H9 (cell line): ENCODE data around the gene NRG3. TPM values are rescaled to one million over a fixed set of nuclear protein-coding genes. Genes with fewer than 3 reads are reported as not detected.

ENCODE experiments used
- DNase-seq: peaks from one replicate; pipeline ENCODE4 v3.0.0-alpha.2; 2017
- H2AFZ ChIP-seq: one replicate; pipeline ENCODE4 v1.6.1; 2013; ENCODE audit warnings: mild to moderate bottlenecking, low read length, control low read depth, moderate library complexity
- H2AK5ac ChIP-seq: 2 replicates; pipeline ENCODE4 v1.6.1; 2013; ENCODE audit warnings: low read length, control low read depth, mixed read lengths; ENCODE audit not compliant: insufficient read length
- H2BK120ac ChIP-seq: one replicate; pipeline ENCODE4 v1.6.1; 2013; ENCODE audit warnings: low read depth, mild to moderate bottlenecking, low read length, control low read depth, inconsistent platforms; ENCODE audit not compliant: poor library complexity, severe bottlenecking
- H2BK12ac ChIP-seq: 2 replicates; pipeline ENCODE4 v1.6.1; 2013; ENCODE audit warnings: low read length, control low read depth, mixed read lengths, low read depth; ENCODE audit not compliant: insufficient read length
- H2BK15ac ChIP-seq: 2 replicates; pipeline ENCODE4 v1.6.1; 2013; ENCODE audit warnings: low read depth, low read length, control low read depth
- H2BK20ac ChIP-seq: one replicate; pipeline ENCODE4 v1.6.1; 2013; ENCODE audit warnings: low read depth, mild to moderate bottlenecking, low read length, control low read depth, inconsistent platforms; ENCODE audit not compliant: poor library complexity, severe bottlenecking
- H2BK5ac ChIP-seq: 2 replicates; pipeline ENCODE4 v1.6.1; 2013; ENCODE audit warnings: low read length, control low read depth, mixed read lengths; ENCODE audit not compliant: insufficient read length
- H3K14ac ChIP-seq: 2 replicates; pipeline ENCODE4 v1.6.1; 2013; ENCODE audit warnings: low read length, control low read depth; ENCODE audit not compliant: insufficient read depth
- H3K18ac ChIP-seq: 2 replicates; pipeline ENCODE4 v1.6.1; 2013; ENCODE audit warnings: low read depth, mild to moderate bottlenecking, mixed read lengths, low read length, control low read depth; ENCODE audit not compliant: insufficient read length
- H3K23ac ChIP-seq: 2 replicates; pipeline ENCODE4 v1.6.1; 2013; ENCODE audit warnings: low read length, control low read depth, mixed read lengths, low read depth; ENCODE audit not compliant: insufficient read length
- H3K23me2 ChIP-seq: 2 replicates; pipeline ENCODE4 v1.6.1; 2013; ENCODE audit warnings: low read depth, mild to moderate bottlenecking, mixed read lengths, low read length, control low read depth; ENCODE audit not compliant: insufficient read length, poor library complexity, severe bottlenecking
- H3K27ac ChIP-seq: 2 replicates; pipeline ENCODE4 v1.5.1; 2013; ENCODE audit warnings: low read length, control low read depth, mixed read lengths, low read depth; ENCODE audit not compliant: insufficient read length
- H3K27me3 ChIP-seq: 2 replicates; pipeline ENCODE4 v1.6.1; 2013; ENCODE audit warnings: low read length, control low read depth, inconsistent platforms; ENCODE audit not compliant: insufficient read depth
- H3K4ac ChIP-seq: 2 replicates; pipeline ENCODE4 v1.6.1; 2013; ENCODE audit warnings: low read depth, mild to moderate bottlenecking, control low read depth, inconsistent platforms, low read length, moderate library complexity
- H3K4me1 ChIP-seq: 2 replicates; pipeline ENCODE4 v1.6.1; 2013; ENCODE audit warnings: low read length, control low read depth, inconsistent platforms; ENCODE audit not compliant: insufficient read depth
- H3K4me2 ChIP-seq: 2 replicates; pipeline ENCODE4 v1.6.1; 2013; ENCODE audit warnings: low read length, control low read depth, mixed read lengths; ENCODE audit not compliant: insufficient read length, insufficient read depth
- H3K56ac ChIP-seq: 2 replicates; pipeline ENCODE4 v1.6.1; 2013; ENCODE audit warnings: low read depth, mild to moderate bottlenecking, mixed read lengths, low read length, control low read depth; ENCODE audit not compliant: insufficient read length
- H3K79me1 ChIP-seq: 2 replicates; pipeline ENCODE4 v1.6.1; 2013; ENCODE audit warnings: low read depth, mild to moderate bottlenecking, moderate library complexity, low read length, control low read depth, inconsistent platforms; ENCODE audit not compliant: insufficient read depth, poor library complexity, severe bottlenecking
- H3K79me2 ChIP-seq: 2 replicates; pipeline ENCODE4 v1.6.1; 2013; ENCODE audit warnings: low read length, control low read depth, inconsistent platforms; ENCODE audit not compliant: insufficient read depth
- H3K9ac ChIP-seq: 2 replicates; pipeline ENCODE4 v1.6.1; 2013; ENCODE audit warnings: low read length, control low read depth, mixed read lengths; ENCODE audit not compliant: insufficient read length; ENCODE audit errors: extremely low read depth
- H3K9me3 ChIP-seq: one replicate; pipeline ENCODE4 v1.6.1; 2013; ENCODE audit warnings: low read depth, low read length, inconsistent platforms; ENCODE audit not compliant: control insufficient read depth
- H3T11ph ChIP-seq: one replicate; pipeline ENCODE4 v1.6.1; 2013; ENCODE audit warnings: mild to moderate bottlenecking, low read length, control low read depth, inconsistent platforms
- H4K20me1 ChIP-seq: one replicate; pipeline ENCODE4 v1.6.1; 2013; ENCODE audit not compliant: control insufficient read depth, insufficient read length, insufficient read depth
- H4K5ac ChIP-seq: 2 replicates; pipeline ENCODE4 v1.6.1; 2013; ENCODE audit warnings: low read depth, mild to moderate bottlenecking, mixed read lengths, low read length, control low read depth; ENCODE audit not compliant: insufficient read length
- H4K8ac ChIP-seq: replicated peaks from 2 replicates; pipeline ENCODE4 v1.6.1; 2013; ENCODE audit warnings: low read length, control low read depth, mixed read lengths, low read depth; ENCODE audit not compliant: insufficient read length
- H4K91ac ChIP-seq: 2 replicates; pipeline ENCODE4 v1.6.1; 2013; ENCODE audit warnings: low read depth, mild to moderate bottlenecking, moderate library complexity, mixed read lengths, low read length, control low read depth; ENCODE audit not compliant: insufficient read length
- H3K27ac Mint-ChIP-seq, 3 experiments: 2 replicates in 2 of 3; 3 replicates in 1 of 3; pipeline ENCODE4 v1.8.0; 2020 to 2021; ENCODE audit warnings: mixed read lengths in 3 of 3, mild to moderate bottlenecking in 1 of 3, moderate library complexity in 1 of 3
- H3K27me3 Mint-ChIP-seq: 2 replicates; pipeline ENCODE4 v1.8.0; 2021; ENCODE audit warnings: low read depth, mild to moderate bottlenecking, moderate library complexity, mixed read lengths
- H3K36me3 Mint-ChIP-seq, 3 experiments: 2 replicates in 2 of 3; 3 replicates in 1 of 3; pipeline ENCODE4 v1.8.0; 2020 to 2021; ENCODE audit warnings: low read depth in 3 of 3, mixed read lengths in 3 of 3; ENCODE audit not compliant: insufficient read depth in 1 of 3
- H3K4me1 Mint-ChIP-seq, 2 experiments: 2 replicates each; pipeline ENCODE4 v1.8.0; 2020; ENCODE audit warnings: mixed read lengths in 2 of 2
- H3K4me3 Mint-ChIP-seq, 2 experiments: 2 replicates in 1 of 2; 3 replicates in 1 of 2; pipeline ENCODE4 v1.8.0; 2020 to 2021; ENCODE audit warnings: mild to moderate bottlenecking in 2 of 2, mixed read lengths in 2 of 2, moderate library complexity in 1 of 2
- H3K9me3 Mint-ChIP-seq, 2 experiments: 2 replicates in 1 of 2; 3 replicates in 1 of 2; pipeline ENCODE4 v1.8.0; 2020; ENCODE audit warnings: mild to moderate bottlenecking in 2 of 2, mixed read lengths in 2 of 2, moderate library complexity in 1 of 2
- WGBS: extraction: QIAGEN DNeasy Blood & Tissue Kit; methylation state at CpG from one replicate; pipeline ENCODE4 v1.1.7; 2013; ENCODE audit warnings: missing lambda C conversion rate, low lambda C conversion rate, mixed read lengths; ENCODE audit not compliant: insufficient read length; ENCODE audit errors: extremely low coverage; 5-methylcytosine and 5-hydroxymethylcytosine counted together
- total RNA-seq: library from RNA; stranded (reverse); gene quantifications from 2 replicates; pipeline ENCODE4 v1.2.1, GENCODE V29; 2021
- TF ChIP-seq, protein P1 (sequence below): fragments of 200-600 bp; sonication (generic); conservative IDR thresholded peaks from 3 replicates; pipeline ENCODE4 v1.8.0; 2021; ENCODE audit warnings: antibody characterized with exemption, mild to moderate bottlenecking

NRG3 gene
- total RNA-seq, 1 experiment from 2014 or later, result 1.6 TPM

DNA sequence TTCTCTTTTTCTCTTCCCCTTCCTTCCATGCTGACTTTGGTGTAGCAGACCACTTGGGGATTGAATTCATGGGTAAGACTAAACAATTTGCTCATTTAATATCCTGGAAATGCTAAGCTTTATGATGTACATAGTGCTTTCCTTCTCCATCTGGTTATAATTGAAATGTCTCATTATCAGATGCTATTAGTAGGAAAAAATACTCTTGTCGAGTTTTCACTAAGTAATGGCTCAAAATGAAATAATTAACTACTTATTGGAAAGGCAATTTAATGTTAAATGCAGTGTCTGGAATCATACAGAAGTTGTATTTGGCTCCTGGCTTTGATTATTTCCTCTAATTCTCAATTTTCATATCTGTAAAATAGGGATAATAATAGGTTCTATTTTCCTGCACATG, 990.4 kb downstream of the NRG3 start:
- Histone ChIP-seq H3T11ph (no peak overlapping the region), H3K23me2 (no peaks in the 10 kb centered on the region), H4K5ac (no peak overlapping the region), H2BK20ac (no peak overlapping the region), H3K18ac (no peak overlapping the region), H3K4me2 (no peak overlapping the region), H2AK5ac (no peak overlapping the region), H2BK12ac (no peak overlapping the region), H3K23ac (no peak overlapping the region), H3K79me2 (no peaks in the 10 kb centered on the region), H3K79me1 (no peaks in the 10 kb centered on the region), H4K20me1 (no peaks in the 10 kb centered on the region), H3K4me1 (peaks cover 5% of the 10 kb centered on the region), H2BK15ac (no peak overlapping the region), H3K14ac (no peak overlapping the region), H2BK5ac (no peak overlapping the region), H3K56ac (no peak overlapping the region), H3K27ac (no peak overlapping the region), H4K8ac (no peak overlapping the region), H3K27me3 (no peaks in the 10 kb centered on the region), H3K9me3 (no peaks in the 10 kb centered on the region), H3K9ac (no peak overlapping the region), H4K91ac (no peak overlapping the region), H2BK120ac (no peak overlapping the region), H2AFZ (no peak overlapping the region), H3K4ac (no peak overlapping the region)
- no CpG with 5 or more reads among the region's 1 CpG for WGBS
- no peak overlapping the region for H3K27ac Mint-ChIP-seq
- TF ChIP-seq, protein P1, sequence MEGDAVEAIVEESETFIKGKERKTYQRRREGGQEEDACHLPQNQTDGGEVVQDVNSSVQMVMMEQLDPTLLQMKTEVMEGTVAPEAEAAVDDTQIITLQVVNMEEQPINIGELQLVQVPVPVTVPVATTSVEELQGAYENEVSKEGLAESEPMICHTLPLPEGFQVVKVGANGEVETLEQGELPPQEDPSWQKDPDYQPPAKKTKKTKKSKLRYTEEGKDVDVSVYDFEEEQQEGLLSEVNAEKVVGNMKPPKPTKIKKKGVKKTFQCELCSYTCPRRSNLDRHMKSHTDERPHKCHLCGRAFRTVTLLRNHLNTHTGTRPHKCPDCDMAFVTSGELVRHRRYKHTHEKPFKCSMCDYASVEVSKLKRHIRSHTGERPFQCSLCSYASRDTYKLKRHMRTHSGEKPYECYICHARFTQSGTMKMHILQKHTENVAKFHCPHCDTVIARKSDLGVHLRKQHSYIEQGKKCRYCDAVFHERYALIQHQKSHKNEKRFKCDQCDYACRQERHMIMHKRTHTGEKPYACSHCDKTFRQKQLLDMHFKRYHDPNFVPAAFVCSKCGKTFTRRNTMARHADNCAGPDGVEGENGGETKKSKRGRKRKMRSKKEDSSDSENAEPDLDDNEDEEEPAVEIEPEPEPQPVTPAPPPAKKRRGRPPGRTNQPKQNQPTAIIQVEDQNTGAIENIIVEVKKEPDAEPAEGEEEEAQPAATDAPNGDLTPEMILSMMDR, result no peak
- no peaks in the 10 kb centered on the region for H3K36me3 Mint-ChIP-seq
- DNase-seq, result no peak
- H3K27me3 Mint-ChIP-seq, result no peaks in the 10 kb centered on the region
- H3K4me1 Mint-ChIP-seq, result peaks cover 8 to 9% of the 10 kb centered on the region in 2 experiments
- H3K9me3 Mint-ChIP-seq, result no peaks in the 10 kb centered on the region; a peak in 1 of 5 replicates
- H3K4me3 Mint-ChIP-seq, result no peak overlapping the region
